T-helper 9 cell (primary cell): ENCODE results near the gene RNF138.
"Not testable (repeated sequence)": the region's sequence is repeated elsewhere in the genome, so short reads cannot be mapped to it uniquely, and the experiment has no call there.

Source experiments
- DNase-seq: peaks from one replicate; pipeline ENCODE4 v3.0.0-alpha.2; 2020

The RNF138 gene

DNA sequence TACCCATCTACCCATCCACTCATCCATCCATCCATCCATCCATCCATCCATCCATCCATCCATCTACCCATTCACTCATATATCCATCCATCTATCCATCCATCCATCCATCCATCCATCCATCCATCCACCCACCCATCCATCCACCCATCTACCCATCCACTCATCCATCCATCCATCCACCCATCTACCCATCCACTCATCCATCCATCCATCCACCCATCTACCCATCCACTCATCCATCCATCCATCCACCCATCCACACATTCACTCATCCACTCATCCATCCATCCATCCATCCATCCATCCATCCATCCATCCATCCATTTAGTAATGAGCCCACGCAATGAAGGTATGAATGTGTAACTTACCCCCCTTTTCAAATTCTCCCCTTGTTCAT lies 85.1 kb downstream of the RNF138 start:
- DNase-seq, result not testable (repeated sequence)

DNA sequence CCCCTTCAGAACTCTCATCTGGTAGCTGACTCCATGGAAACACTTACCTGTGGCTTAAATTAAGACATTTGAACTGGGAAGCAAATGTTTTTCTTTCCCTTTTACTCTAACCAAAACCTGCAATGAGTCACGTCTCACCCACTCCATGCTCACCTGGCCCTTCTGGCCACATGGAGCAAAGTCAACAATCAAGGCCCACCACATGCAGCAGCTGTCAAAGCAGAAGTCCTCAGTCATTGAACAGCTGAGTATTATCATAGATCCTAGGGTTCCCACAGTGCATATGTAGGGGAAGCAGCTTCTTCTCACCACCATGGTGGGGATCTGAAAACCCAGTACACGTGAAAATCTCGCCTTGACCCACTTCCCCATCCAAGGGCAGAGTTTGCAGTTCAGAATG lies 85.9 kb downstream of the RNF138 start:
- no peak for DNase-seq
